Limb (tissue), 2 donors: ENCODE data around the gene ADH5.
"Not testable (repeated sequence)": the region's sequence is repeated elsewhere in the genome, so short reads cannot be mapped to it uniquely, and the experiment has no call there.

ENCODE experiments used
- DNase-seq, 2 donors: peaks; one replicate each; pipeline ENCODE4 v3.0.0-alpha.2; 2016; ENCODE audit errors: extremely low spot score in 2 of 2

Gene ADH5

GRCh38 chr4:99088481-99089365, at the start of gene ADH5:
ADH5 (minus strand) TSS chr4:99088788; CDS start chr4:99088700, 88 bp downstream.
- DNase-seq, result peak; percentile 93 to 94

- no peak for DNase-seq
These were observed 47.7 kb upstream of the ADH5 start for GRCh38 chr4:99136329-99136728.

- DNase-seq, result no peak
These were observed 47.1 kb upstream of the ADH5 start for GRCh38 chr4:99135541-99136162.

GRCh38 chr4:99134586-99134985, 46.0 kb upstream of the ADH5 start:
- no peak for DNase-seq

- no peak for DNase-seq
These were observed 42.8 kb upstream of the ADH5 start for GRCh38 chr4:99131378-99131777.

DNA sequence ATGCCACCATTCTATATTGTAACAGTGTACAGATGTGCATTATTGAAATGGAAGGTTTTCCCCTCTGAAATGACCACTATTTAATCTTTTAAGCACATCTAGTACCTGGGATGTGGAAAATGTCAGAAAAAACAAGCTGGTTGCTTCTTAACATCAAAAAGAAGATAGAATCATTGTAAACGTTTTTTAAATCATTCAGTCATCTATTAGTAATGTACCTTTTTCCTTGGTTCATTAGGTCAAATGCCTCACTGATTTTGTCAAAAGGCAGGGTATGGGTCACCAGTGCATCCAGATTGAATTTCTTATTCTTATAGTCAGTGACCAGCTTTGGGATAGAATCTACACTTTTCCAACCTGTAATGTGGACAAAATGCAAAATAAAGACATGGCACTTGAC, 37.8 kb upstream of the ADH5 start:
- DNase-seq, result no peak

DNA sequence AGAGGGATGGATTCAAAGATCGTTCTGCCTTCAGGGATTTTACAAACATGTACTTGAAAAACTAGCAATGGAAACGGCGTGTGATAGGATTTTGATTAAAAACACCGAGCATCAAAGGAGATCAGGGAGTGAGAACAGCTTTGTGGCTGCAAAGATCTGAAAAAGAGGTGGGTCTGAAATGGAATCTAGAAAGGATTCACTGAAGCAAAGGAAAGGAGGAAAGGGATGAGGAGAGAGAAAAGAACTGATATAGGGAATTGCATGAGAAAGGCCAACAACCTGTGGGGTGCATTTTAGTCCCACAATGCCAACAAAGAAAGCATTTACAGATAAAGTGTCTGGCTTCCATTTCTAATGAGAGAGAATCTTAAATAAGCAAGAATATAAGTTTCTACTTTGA, 32.4 kb upstream of the ADH5 start:
- DNase-seq, result no peak

DNA sequence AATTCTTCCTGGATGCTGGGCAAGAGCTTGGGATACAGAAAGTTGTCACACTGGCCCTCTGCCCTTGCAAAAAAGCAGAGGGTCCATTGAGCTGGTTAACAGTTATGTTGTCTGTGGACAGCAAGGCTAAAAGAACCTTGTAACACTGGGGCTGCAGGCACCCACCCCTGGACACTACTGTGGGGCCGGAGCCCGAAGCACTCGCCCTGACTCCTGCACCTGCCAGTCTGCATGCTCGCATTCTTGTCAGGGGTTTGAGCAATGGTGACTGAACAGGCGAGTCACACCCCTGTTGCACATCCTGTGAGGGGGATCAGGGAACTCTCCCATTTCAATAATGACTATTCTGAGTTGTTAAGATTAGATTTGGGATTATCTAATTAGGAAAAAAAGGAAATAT, 31.9 kb upstream of the ADH5 start:
- DNase-seq, result no peak

- peak in 1 of 2 donors; percentile 34 for DNase-seq
These were observed 29.5 kb upstream of the ADH5 start for GRCh38 chr4:99117876-99118693.

DNA sequence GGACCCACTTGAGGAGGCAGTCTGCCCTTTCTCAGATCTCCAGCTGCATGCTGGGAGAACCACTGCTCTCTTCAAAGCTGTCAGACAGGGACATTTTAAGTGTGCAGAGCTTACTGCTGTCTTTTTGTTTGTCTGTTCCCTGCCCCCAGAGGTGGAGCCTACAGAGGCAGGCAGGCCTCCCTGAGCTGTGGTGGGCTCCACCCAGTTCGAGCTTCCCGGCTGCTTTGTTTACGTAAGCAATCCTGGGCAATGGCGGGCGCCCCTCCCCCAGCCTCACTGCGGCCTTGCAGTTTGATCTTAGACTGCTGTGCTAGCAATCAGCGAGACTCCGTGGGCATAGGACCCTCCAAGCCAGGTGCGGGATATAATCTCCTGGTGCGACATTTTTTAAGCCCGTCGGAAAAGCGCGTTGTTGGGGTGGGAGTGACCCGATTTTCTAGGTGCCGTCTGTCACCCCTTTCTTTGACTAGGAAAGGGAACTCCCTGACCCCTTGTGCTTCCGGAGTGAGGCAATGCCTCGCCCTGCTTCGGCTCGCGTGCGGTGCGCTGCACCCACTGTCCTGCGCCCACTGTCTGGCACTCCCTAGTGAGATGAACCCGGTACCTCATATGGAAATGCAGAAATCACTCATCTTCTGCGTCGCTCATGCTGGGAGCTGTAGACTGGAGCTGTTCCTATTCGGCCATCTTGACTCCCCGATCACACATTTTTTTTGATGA, 28.7 kb upstream of the ADH5 start:
- not testable (repeated sequence) for DNase-seq

DNA sequence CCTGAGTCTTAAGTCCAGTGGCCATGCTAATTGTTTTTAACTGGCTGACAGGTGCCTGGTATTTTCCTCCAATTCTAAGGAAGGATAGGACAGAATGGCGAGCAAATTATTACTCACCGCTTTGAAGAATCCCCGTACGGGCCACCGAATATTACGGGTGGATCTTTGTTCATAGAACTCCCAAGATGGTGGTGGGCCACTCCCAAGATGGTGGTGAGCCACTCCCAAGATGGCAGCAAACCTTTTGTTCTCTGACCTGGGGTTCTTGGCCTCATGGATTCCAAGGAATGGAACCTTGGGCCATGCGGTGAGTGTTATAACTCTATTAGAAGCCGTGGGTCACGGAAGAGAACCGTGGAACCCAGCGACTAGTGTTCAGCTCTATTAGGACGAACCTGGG, 20.7 kb upstream of the ADH5 start:
- not testable (repeated sequence) for DNase-seq

- DNase-seq, result no peak
These were observed 15.6 kb upstream of the ADH5 start for GRCh38 chr4:99104153-99104552.

DNA sequence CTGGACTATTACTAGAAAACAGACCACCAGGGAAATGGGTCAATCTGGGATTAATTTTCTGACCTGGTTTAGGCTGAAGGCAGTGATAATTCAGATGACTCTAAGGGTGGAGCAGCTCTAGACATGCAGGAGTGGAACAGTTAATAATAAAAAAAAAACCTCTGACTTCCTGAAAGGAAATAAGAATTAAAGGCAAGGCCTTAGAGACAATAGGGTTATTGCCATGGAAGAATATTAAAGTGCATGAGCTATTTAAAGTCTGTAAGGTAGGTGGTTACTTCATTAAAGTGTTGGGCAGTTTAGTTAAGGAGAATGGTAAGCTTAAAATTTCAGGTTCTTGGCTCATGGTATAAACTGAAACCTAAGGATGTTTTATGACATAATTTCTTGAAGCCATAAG, 14.6 kb upstream of the ADH5 start:
- no peak for DNase-seq

- no peak for DNase-seq
These were observed 14.0 kb upstream of the ADH5 start for GRCh38 chr4:99102634-99103033.

DNA sequence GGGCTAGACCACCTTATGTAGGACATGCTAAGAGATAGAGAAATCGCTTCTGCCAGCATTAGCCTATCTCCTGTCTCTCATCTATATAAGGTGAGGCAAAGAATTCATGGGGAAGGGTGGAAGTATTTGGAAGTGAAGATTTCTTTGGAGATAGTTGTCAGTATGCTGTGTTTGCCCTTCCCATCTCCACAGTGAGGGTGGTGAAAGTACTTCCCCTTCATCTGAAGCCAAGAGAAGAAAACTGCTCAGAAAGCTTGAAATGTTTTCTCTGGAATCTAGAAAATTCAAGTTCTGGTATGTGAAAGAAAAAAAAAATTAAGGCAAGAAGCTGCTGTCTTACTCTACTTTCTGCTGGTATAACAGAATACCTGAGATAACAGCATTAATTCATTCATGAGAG, 12.3 kb upstream of the ADH5 start:
- DNase-seq, result no peak

GRCh38 chr4:99099814-99100213, 11.2 kb upstream of the ADH5 start:
- DNase-seq, result not testable (repeated sequence)

DNA sequence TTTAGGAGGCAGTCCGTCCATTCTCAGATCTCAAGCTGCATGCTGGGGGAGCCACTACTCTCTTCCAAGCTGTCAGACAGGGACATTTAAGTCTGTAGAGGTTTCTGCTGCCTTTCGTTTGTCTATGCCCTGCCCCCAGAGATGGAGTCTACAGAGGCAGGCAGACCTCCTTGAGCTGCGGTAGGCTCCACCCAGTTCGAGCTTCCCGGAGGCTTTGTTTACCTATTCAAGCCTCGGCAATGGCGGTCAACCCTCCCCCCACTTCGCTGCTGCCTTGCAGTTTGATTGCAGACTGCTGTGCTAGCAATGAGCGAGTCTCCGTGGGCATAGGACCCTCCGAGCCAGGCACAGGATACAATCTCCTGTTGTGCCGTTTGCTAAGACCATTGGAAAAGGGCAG, 10.7 kb upstream of the ADH5 start:
- DNase-seq, result no peak

GRCh38 chr4:99091841-99092240, 3.3 kb upstream of the ADH5 start:
- not testable (repeated sequence) for DNase-seq

GRCh38 chr4:99091216-99091575, 2.6 kb upstream of the ADH5 start:
- no peak for DNase-seq

GRCh38 chr4:99090481-99091215, 2.1 kb upstream of the ADH5 start:
- DNase-seq, result peak in 1 of 2 donors; percentile 68

DNA sequence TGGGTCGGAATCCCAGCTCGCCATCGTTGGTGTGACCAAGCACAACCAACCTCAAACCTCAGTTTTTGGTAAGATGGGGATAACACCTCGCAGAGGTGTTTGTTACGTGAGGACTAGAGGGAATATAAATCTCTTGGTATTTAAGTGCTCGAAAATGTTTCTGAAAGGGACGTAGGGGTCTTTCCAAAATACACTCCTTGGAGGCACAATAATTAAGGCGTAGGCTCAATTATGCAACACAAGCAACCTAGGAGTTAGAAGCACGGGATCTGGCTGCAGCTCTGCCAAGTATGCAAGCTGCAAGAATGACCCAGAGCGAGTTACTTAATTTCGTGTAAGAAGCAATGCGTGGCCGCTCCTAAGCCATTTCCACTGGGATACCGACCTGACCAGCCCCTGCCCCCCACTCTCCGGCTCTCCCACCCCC, 552 bp downstream of the ADH5 start:
- peak; percentile 29 to 53 for DNase-seq
